Activated CD8-positive, alpha-beta T cell treated with anti-CD3 and anti-CD28 coated beads for 36 hours (primary cell): ENCODE results near the gene INPP4A. TPM values are rescaled to one million over a fixed set of nuclear protein-coding genes. Genes with fewer than 3 reads are reported as not detected.

Source experiments
- ATAC-seq: fragments of 200-7000 bp; cut with Tn5 transposase; one replicate; pipeline ENCODE4 v1.10.0; 2021; ENCODE audit warnings: mild to moderate bottlenecking, moderate library complexity
- CTCF ChIA-PET: fragments of 350-600 bp; sonication (Branson Sonifier 250); formaldehyde crosslinking; loops from one replicate; lab custom pipeline; 2021; ENCODE audit warnings: antibody characterized with exemption; lab: Charles Lee
- POLR2A ChIA-PET: fragments of 350-600 bp; sonication (Branson Sonifier 250); formaldehyde crosslinking; loops from one replicate; lab custom pipeline; 2021; ENCODE audit warnings: antibody characterized with exemption; lab: Charles Lee
- DNase-seq: peaks from one replicate; pipeline ENCODE4 v3.0.0-alpha.2; 2020
- H3K27ac Mint-ChIP-seq: one replicate; pipeline ENCODE4 v1.8.0; 2021; ENCODE audit warnings: mild to moderate bottlenecking, mixed read lengths
- H3K27me3 Mint-ChIP-seq: one replicate; pipeline ENCODE4 v1.8.0; 2021; ENCODE audit warnings: mixed read lengths
- H3K36me3 Mint-ChIP-seq: one replicate; pipeline ENCODE4 v1.8.0; 2021; ENCODE audit warnings: low read depth, mixed read lengths
- H3K4me1 Mint-ChIP-seq: one replicate; pipeline ENCODE4 v1.8.0; 2021; ENCODE audit warnings: low read depth, mixed read lengths
- H3K4me3 Mint-ChIP-seq: one replicate; pipeline ENCODE4 v1.8.0; 2021; ENCODE audit warnings: mild to moderate bottlenecking, moderate library complexity, mixed read lengths
- H3K9me3 Mint-ChIP-seq: one replicate; pipeline ENCODE4 v1.8.0; 2021; ENCODE audit warnings: mixed read lengths
- intact Hi-C: fragments of 100-400 bp; cut with micrococcal nuclease; formaldehyde crosslinking; loops from one replicate; pipeline ENCODE4 v1.10.0; 2022
- total RNA-seq, 2 experiments: library from RNA; stranded (reverse); gene quantifications; one replicate each; pipeline ENCODE4 v1.2.3, GENCODE V29; 2021
- TF ChIP-seq, protein P1 (sequence below): fragments of 200-600 bp; IDR thresholded peaks from one replicate; pipeline ENCODE4 v1.8.0; 2022; ENCODE audit warnings: antibody characterized with exemption, mild to moderate bottlenecking

INPP4A gene
- total RNA-seq, 2 experiments from 2014 or later: 46.7 to 46.9 TPM

DNA sequence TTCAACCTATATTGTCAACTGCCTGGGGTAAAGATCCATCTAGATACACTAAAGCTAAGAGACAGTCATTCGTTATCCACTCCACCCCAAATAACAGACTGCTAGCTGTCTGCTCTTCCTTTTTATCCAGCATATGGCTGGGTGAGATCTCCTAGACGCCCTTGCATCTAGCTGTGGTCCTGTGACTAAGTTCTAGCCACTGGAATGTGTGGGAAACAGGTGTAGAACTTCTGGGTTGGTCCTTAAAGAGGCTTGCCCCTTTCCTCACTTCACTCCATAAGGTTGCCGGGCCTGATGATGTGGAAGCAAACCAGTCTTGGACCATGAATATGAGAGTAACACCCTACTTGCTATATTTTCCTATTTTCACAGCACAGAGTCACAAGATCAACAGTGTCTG lies 160.4 kb downstream of the INPP4A start:
- ChIA-PET CTCF (interaction anchor here (0.9 kb wide), 1 partner anchor 36 kb away, joined by 3 read pairs; no protein-coding TSS in a partner anchor), POLR2A (interaction anchor here (1.0 to 2.1 kb wide), 2 partner anchors 13 to 27 kb away, joined by 4 to 6 read pairs; no protein-coding TSS in a partner anchor)
- TF ChIP-seq, protein P1, sequence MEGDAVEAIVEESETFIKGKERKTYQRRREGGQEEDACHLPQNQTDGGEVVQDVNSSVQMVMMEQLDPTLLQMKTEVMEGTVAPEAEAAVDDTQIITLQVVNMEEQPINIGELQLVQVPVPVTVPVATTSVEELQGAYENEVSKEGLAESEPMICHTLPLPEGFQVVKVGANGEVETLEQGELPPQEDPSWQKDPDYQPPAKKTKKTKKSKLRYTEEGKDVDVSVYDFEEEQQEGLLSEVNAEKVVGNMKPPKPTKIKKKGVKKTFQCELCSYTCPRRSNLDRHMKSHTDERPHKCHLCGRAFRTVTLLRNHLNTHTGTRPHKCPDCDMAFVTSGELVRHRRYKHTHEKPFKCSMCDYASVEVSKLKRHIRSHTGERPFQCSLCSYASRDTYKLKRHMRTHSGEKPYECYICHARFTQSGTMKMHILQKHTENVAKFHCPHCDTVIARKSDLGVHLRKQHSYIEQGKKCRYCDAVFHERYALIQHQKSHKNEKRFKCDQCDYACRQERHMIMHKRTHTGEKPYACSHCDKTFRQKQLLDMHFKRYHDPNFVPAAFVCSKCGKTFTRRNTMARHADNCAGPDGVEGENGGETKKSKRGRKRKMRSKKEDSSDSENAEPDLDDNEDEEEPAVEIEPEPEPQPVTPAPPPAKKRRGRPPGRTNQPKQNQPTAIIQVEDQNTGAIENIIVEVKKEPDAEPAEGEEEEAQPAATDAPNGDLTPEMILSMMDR: no peak
- Mint-ChIP-seq H3K9me3 (no peaks in the 10 kb centered on the region), H3K27ac (peak overlapping the region; percentile 19), H3K27me3 (no peaks in the 10 kb centered on the region), H3K4me1 (peaks cover 42% of the 10 kb centered on the region), H3K4me3 (no peak overlapping the region), H3K36me3 (peaks cover 21% of the 10 kb centered on the region)
- intact Hi-C loops: no loop called here
- no peak for DNase-seq
- no peak for ATAC-seq

DNA sequence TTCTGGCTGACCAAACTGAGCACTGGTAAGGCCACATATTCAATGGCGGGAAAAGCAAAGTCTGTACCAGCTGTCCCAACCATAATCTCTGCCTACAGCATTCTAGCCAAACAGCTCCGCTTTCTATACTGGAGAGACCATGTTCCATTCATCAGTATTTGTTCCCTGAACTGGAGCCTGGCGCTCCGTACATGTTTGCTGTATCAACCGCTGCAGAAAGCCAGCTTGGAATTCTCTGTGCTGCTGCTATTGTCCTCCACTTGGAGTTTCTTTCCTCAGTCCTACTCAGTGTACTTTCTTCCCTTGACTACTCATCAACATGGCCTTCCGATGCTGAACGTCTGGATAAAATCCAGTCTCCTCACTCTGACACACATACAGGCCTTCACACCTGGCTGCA lies 161.8 kb downstream of the INPP4A start:
- peaks cover 28% of the 10 kb centered on the region for H3K36me3 Mint-ChIP-seq
- ChIA-PET POLR2A (interaction anchor here (0.7 to 2.1 kb wide), 3 partner anchors 14 to 187 kb away, joined by 3 to 6 read pairs (median 5); no protein-coding TSS in a partner anchor), CTCF (interaction anchor here (1.0 to 1.8 kb wide), 7 partner anchors 38 to 459 kb away, joined by 3 to 6 read pairs (median 3); no protein-coding TSS in a partner anchor)
- intact Hi-C loops: no loop called here
- TF ChIP-seq, protein P1: no peak
- ATAC-seq: no peak
- DNase-seq: no peak
- H3K27ac Mint-ChIP-seq: peak overlapping the region; percentile 94
- peaks cover 56% of the 10 kb centered on the region for H3K4me1 Mint-ChIP-seq
- no peaks in the 10 kb centered on the region for H3K27me3 Mint-ChIP-seq
- H3K9me3 Mint-ChIP-seq: no peaks in the 10 kb centered on the region
- H3K4me3 Mint-ChIP-seq: peak overlapping the region; percentile 90

DNA sequence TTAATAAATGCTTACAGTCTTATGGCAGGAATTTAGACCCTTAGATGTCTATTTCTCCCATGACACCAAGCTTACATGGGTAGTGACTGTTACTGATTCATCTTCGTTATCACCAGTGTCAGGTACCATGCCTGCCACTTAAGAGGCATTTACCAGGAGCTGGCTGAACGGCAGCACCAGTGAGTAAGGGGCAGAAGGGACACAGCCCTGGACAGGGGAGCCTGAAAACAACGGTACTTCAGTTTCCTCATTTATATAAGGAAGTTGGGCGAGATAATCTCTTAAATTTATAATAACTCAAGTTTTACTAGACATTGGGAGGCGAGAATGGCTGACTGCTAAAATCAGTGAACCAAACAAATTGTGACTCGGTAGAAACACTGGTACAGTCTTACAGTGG lies 162.4 kb downstream of the INPP4A start:
- H3K27me3 Mint-ChIP-seq: no peaks in the 10 kb centered on the region
- peak overlapping the region; percentile 94 for H3K27ac Mint-ChIP-seq
- H3K4me1 Mint-ChIP-seq: peaks cover 59% of the 10 kb centered on the region
- intact Hi-C loops: no loop called here
- DNase-seq: no peak
- peak overlapping the region; percentile 90 for H3K4me3 Mint-ChIP-seq
- H3K36me3 Mint-ChIP-seq: peaks cover 33% of the 10 kb centered on the region
- CTCF ChIA-PET: interaction anchor here (1.0 to 1.8 kb wide), 7 partner anchors 38 to 459 kb away, joined by 3 to 6 read pairs (median 3); no protein-coding TSS in a partner anchor
- no peaks in the 10 kb centered on the region for H3K9me3 Mint-ChIP-seq
- ATAC-seq: no peak
- TF ChIP-seq, protein P1: no peak
- POLR2A ChIA-PET: interaction anchor here (0.7 to 1.5 kb wide), 4 partner anchors 16 to 187 kb away, joined by 3 to 5 read pairs (median 4); no protein-coding TSS in a partner anchor

DNA sequence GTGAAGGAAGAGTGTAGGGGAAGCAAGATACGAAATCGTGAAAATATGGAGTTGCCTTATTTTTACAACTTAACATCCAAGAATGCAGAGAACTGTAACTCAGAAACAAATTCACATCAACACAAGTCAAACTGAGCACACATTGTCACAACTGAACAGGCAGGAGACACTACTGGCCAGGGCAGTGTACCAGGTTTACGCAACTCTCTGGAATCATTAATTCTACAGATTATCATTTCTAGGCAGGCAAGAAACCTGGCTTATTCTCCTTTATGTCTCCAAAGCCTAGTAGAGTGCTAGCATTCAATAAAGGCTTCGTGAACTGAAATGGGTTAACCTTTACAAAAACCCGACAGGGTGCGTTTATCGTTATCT lies 163.1 kb downstream of the INPP4A start:
- intact Hi-C loops: no loop called here
- ATAC-seq (no peak), DNase-seq (no peak)
- H3K27ac Mint-ChIP-seq: peak overlapping the region; percentile 94
- H3K4me3 Mint-ChIP-seq: peak overlapping the region; percentile 90
- ChIA-PET CTCF (interaction anchor here (1.8 kb wide), 1 partner anchor 39 kb away, joined by 6 read pairs; no protein-coding TSS in a partner anchor), POLR2A (interaction anchor here (0.6 to 1.5 kb wide), 2 partner anchors 26 to 231 kb away, joined by 3 to 5 read pairs; no protein-coding TSS in a partner anchor)
- no peaks in the 10 kb centered on the region for H3K9me3 Mint-ChIP-seq
- TF ChIP-seq, protein P1: no peak
- H3K4me1 Mint-ChIP-seq: peaks cover 59% of the 10 kb centered on the region
- H3K27me3 Mint-ChIP-seq: no peaks in the 10 kb centered on the region
- peaks cover 33% of the 10 kb centered on the region for H3K36me3 Mint-ChIP-seq
